Lung (tissue), 12 donors: ENCODE data around the gene PIM3. TPM values are rescaled to one million over a fixed set of nuclear protein-coding genes. Genes with fewer than 3 reads are reported as not detected.
A peak's percentile ranks its signal among the peaks of the same experiment; 100 is the strongest.

Experiments
- ATAC-seq: fragments of 200-7000 bp; cut with Tn5 transposase; one replicate; pipeline ENCODE4 v1.9.1; 2020; ENCODE audit warnings: moderate number of reproducible peaks; ENCODE audit not compliant: insufficient read depth, low FRiP score
- DNase-seq, 3 donors: peaks; one replicate each; pipeline ENCODE4 v3.0.0-alpha.2; 2013 to 2017
- H3K27ac ChIP-seq, 2 donors: one replicate each; pipeline ENCODE4 v1.5.1; 2013; ENCODE audit warnings: mild to moderate bottlenecking in 2 of 2, moderate library complexity in 2 of 2, control low read depth in 1 of 2, inconsistent platforms in 1 of 2, low read depth in 1 of 2, low read length in 1 of 2
- H3K27me3 ChIP-seq, 3 donors: one replicate each; pipeline ENCODE4 v1.5.1; 2013; ENCODE audit warnings: low read length in 2 of 3; ENCODE audit not compliant: control insufficient read depth in 3 of 3, insufficient read depth in 3 of 3
- H3K36me3 ChIP-seq, 4 donors: one replicate each; pipeline ENCODE4 v1.5.1; 2013; ENCODE audit warnings: low read length in 4 of 4, mild to moderate bottlenecking in 1 of 4, moderate library complexity in 1 of 4; ENCODE audit not compliant: control insufficient read depth in 4 of 4, insufficient read depth in 4 of 4
- H3K4me1 ChIP-seq, 5 donors: one replicate each; pipeline ENCODE4 v1.5.1; 2013; ENCODE audit warnings: low read length in 5 of 5, mild to moderate bottlenecking in 2 of 5, moderate library complexity in 1 of 5; ENCODE audit not compliant: control insufficient read depth in 5 of 5, insufficient read depth in 5 of 5
- H3K4me3 ChIP-seq: one replicate; pipeline ENCODE4 v1.5.1; 2013; ENCODE audit warnings: mild to moderate bottlenecking, control low read depth, moderate library complexity
- H3K9ac ChIP-seq, 2 donors: one replicate each; pipeline ENCODE4 v1.5.1; 2013; ENCODE audit warnings: low read length in 2 of 2, control low read depth in 1 of 2; ENCODE audit not compliant: insufficient read depth in 1 of 2
- H3K9me3 ChIP-seq, 4 donors: one replicate each; pipeline ENCODE4 v1.5.1; 2013; ENCODE audit warnings: low read length in 3 of 4, mild to moderate bottlenecking in 1 of 4, moderate library complexity in 1 of 4; ENCODE audit not compliant: control insufficient read depth in 4 of 4, insufficient read depth in 3 of 4
- WGBS, 2 donors: extraction: QIAGEN DNeasy Blood & Tissue Kit; methylation state at CpG; one replicate each; pipeline ENCODE4 v1.1.7; 2013; 5-methylcytosine and 5-hydroxymethylcytosine counted together
- polyA plus RNA-seq, 2 donors: library from polyadenylated mRNA; stranded (reverse); fragments of 200-250 nt; gene quantifications; one replicate each; pipeline ENCODE4 v1.2.1, GENCODE V29; 2013
- total RNA-seq, 2 donors: library from RNA; depleted of rRNA in 1 of 2; stranded (reverse); fragments of >200 nt in 1 of 2; gene quantifications; one replicate each; pipeline ENCODE4 v1.2.1, GENCODE V29; 2014 to 2021
- TF ChIP-seq, protein P1 (sequence below): IDR thresholded peaks from 2 replicates; pipeline ENCODE4 v1.5.1; 2012; ENCODE audit warnings: mild to moderate bottlenecking; ENCODE audit errors: control extremely low read depth, extremely low read depth
- donor health status: control.
- donor health status: control.
- donor health status: Bipolar disorder and iron deficiency.
- donor health status: healthy.
- donor health status: DM: yes; HTN: yes; CAD: no.

Gene PIM3
- total and polyA plus RNA-seq, 4 donors: 99.0 to 238 (median 132) TPM

DNA sequence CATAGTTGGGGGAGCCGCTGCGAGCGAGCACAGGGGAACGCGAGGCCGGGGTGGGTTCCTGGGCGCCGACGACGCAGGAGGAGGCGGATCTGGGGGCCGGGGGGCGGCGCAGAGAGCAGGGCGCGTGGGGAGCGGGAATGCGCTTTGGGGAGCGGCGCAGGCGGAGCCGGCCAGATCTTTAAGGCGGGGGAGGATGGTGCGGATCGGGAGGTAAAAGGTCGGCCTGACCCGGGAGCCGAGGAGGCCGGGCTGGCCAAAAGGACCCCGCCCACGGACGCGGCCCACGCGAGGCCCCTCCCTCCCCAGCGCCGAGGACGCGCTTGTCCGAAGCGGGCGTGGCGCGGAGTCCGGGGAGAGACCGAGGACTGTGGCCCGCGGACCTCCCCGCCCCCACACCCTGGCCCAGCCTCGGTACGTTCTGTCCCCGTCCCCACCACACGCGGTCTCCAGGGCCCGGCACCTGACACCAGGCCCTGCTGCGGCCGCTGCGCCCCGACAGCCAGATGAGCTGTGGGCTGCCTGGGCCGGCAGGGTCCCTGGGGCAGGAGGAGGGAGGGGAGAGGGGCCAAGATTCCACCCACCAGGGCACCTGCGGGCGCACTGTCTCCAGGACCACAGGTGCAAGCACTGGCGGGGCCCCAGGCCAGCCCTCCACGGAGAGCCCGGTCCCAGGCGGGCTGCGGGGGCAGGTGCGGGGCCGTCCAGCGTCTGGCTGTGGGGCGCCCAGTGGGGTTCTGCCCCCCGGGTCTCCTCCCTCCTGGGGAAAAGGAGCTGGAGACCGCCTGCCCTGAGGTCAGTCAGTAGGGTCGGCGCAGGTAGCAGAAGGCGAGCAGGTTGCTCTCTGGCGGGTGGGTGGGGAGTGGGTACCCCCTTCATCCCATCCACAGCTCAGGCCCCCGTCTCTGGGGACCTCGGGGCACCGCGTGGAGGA is 10.9 kb downstream of the PIM3 start:
- TF ChIP-seq, protein P1, sequence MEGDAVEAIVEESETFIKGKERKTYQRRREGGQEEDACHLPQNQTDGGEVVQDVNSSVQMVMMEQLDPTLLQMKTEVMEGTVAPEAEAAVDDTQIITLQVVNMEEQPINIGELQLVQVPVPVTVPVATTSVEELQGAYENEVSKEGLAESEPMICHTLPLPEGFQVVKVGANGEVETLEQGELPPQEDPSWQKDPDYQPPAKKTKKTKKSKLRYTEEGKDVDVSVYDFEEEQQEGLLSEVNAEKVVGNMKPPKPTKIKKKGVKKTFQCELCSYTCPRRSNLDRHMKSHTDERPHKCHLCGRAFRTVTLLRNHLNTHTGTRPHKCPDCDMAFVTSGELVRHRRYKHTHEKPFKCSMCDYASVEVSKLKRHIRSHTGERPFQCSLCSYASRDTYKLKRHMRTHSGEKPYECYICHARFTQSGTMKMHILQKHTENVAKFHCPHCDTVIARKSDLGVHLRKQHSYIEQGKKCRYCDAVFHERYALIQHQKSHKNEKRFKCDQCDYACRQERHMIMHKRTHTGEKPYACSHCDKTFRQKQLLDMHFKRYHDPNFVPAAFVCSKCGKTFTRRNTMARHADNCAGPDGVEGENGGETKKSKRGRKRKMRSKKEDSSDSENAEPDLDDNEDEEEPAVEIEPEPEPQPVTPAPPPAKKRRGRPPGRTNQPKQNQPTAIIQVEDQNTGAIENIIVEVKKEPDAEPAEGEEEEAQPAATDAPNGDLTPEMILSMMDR: no peak
- Histone ChIP-seq H3K36me3 (no peaks in the 10 kb centered on the region), H3K27me3 (peaks cover 0 to 21% (median 19%) of the 10 kb centered on the region in 3 donors), H3K9me3 (peaks cover 0 to 4% (median under 1%) of the 10 kb centered on the region in 4 donors), H3K9ac (no peak overlapping the region), H3K4me3 (peak overlapping the region; percentile 10), H3K27ac (peak overlapping the region; percentile 84 to 89), H3K4me1 (peaks cover 5 to 43% (median 8%) of the 10 kb centered on the region in 5 donors)
- 10 to 12% methylated on average over 72 to 81 of the region's 81 CpGs for WGBS, 2 donors
- ATAC-seq: peak; percentile 69
- peak in 1 of 3 donors; percentile 27 for DNase-seq

DNA sequence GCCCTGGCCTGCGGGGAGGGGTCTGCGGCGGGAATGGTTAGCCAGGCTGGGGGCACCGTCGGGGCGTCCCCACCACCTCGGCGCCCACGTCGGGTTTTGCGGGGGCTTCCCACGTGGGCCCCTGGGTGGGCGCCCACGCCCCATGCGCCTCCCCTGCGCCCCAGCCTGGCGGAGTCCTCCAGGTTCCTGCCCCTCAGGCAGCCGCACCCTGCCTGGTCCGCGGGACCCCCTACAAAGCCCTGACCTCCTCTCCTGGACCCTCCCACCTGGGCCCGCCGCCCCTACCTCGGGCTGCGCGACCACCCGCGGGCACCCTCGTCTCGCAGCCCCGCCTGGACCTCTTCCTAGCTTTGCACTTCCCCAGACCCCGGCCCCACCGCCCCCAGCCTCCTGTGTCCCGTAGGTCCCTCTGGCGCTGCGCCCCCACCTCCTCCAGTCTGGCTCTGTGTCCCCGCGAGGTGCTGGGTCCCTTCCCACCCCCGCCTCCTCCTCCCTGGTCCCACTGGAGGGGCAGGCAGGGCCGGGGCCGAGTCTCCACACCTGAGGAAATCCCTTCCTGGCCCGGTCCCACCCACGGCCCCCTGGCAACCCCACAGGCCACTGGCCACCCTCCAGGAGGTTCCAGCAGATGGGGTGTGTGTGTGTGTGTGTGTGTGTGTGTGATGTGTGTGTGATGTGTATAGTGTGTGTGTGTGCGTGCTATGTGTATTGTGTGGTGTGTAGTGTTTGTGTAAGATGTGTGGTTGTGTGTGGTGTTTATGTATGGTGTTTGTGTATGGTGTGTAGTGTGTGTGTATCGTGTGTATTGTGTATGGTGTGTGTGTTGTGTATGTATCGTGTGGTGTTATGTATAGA is 11.8 kb downstream of the PIM3 start:
- WGBS, 2 donors: 45 to 55% methylated on average over 31 to 45 of the region's 45 CpGs
- no peak overlapping the region for H3K27ac ChIP-seq
- peak overlapping the region in 1 of 2 donors; percentile 1 for H3K9ac ChIP-seq
- H3K9me3 ChIP-seq: peaks cover 0 to 4% (median under 1%) of the 10 kb centered on the region in 4 donors
- peak in 1 of 3 donors; percentile 13 for DNase-seq
- TF ChIP-seq, protein P1: no peak
- no peak for ATAC-seq
- H3K4me3 ChIP-seq: no peak overlapping the region
- no peaks in the 10 kb centered on the region for H3K36me3 ChIP-seq
- H3K27me3 ChIP-seq: peaks cover 0 to 21% (median 19%) of the 10 kb centered on the region in 3 donors
- peaks cover 0 to 38% (median 7%) of the 10 kb centered on the region in 5 donors for H3K4me1 ChIP-seq

DNA sequence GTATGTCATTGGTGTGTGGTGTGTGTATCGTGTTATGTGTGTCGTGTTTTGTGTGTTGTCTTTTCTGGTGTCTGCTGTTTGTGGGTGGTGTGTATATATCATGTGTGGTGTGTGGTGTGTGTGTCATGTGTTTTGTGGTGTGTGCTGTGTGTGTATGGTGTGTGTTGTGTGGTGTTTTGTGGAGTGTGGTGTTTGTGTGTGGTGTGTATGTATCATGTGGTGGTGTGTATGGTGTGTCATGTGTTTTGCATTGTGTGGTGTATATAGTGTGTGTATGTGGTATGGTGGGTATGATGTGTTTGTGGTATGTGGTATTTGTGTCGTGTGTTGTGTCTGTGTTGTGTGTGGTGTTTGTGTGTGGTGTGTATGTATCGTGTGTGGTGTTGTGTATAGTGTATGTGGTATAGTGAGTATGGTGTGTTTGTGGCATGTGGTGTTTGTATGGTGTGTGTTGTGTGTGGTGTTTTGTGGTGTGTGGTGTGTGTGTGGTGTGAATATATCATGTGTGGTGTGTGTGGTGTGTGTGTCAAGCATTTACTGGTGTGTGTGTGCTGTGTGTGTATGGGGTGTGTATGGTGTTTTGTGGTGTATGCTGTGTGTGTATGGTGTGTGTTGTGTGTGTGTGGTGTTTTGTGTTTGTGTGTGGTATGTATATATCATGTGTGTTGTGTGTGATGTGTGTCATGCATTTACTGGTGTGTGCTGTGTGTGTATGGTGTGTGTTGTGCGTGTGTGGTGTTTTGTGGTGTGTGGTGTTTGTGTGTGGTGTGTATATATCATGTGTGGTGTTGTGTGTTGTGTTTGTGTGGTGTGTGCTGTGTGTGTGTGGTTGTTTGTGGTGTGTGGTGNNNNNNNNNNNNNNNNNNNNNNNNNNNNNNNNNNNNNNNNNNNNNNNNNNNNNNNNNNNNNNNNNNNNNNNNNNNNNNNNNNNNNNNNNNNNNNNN is 12.7 kb downstream of the PIM3 start:
- peaks cover 0 to 21% (median 19%) of the 10 kb centered on the region in 3 donors for H3K27me3 ChIP-seq
- peaks cover 0 to 33% (median 5%) of the 10 kb centered on the region in 5 donors for H3K4me1 ChIP-seq
- ATAC-seq: no peak

More for the DNA sequence above, 12.7 kb downstream of the PIM3 start:
- Histone ChIP-seq H3K27ac (peak overlapping the region in 1 of 2 donors; percentile 32), H3K9ac (peak overlapping the region in 1 of 2 donors; percentile 1), H3K4me3 (no peak overlapping the region), H3K36me3 (no peaks in the 10 kb centered on the region), H3K9me3 (peaks cover 0 to 4% (median under 1%) of the 10 kb centered on the region in 4 donors)
- WGBS, 2 donors: 88 to 92% methylated on average over 5 of the region's 5 CpGs
- TF ChIP-seq, protein P1: no peak
- DNase-seq: peak in 1 of 3 donors; percentile 14
